Kidney tubule cell (primary cell): Measurements from ENCODE around the gene THAP3.
"Not testable (repeated sequence)": the region's sequence is repeated elsewhere in the genome, so short reads cannot be mapped to it uniquely, and the experiment has no call there.

Source experiments
- DNase-seq: peaks from one replicate; pipeline ENCODE4 v3.0.0-alpha.2; 2018; ENCODE audit warnings: low spot score

The THAP3 gene

DNA sequence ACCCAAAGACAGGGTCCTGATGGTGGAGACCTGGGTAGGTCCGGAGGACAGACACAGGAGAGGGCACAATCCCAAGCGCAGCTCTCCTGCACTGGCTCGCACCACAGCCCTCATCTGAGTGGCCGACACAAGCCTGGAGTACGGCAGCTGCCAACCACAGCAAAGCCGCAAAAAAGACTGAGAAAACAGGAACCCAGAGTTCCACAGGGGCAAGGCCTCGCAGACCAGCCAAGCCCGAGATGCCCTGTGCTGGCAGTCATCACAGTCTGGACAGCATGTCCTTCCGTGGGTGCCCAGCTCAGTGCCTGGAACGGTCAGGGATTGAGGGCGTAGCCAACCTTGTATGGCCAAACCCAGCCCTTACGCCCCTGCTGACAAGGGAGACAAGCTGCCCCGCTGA is 33.4 kb upstream of the THAP3 start:
- no peak for DNase-seq

DNA sequence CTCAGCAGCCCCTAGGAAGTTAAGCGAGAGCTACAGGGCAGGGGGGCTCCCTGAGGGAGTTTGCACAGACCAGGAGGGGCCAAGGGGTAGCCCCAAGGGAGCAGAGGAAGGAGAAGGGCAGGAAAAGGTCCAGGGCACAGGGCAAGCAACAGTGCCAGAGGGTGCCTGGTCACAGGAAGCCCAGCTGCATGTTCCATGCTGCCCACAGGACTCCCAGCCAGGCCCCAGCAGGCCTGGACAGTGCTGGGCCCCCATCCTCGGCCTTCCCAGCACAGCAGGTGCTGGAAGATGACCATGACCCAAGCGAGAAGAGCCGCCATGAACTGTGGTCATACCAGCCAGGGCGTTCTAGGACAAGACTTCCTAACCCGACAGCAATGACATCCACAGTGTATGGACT is 33.0 kb upstream of the THAP3 start:
- no peak for DNase-seq

DNA sequence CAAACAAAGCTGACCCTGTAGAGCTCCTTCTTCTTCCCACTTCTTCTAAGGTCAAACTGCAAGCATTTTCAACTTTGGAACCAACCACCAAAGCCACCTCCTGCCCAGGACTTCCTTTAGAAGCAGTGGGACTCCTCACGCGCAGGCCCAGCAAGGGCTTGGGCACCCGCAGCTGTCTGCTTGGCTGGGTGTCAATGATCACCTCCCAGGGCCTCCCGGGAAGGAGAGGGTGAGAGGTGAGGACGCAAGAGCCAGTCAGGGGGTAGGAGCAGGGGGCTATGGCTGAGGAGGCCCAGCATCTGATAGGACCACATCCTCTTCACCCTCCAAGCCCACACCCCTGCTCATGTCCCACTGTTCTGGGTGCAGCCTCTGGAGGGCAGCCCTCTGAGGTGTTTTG is 32.2 kb upstream of the THAP3 start:
- DNase-seq, result no peak

- DNase-seq, result no peak
Measured at GRCh38 chr1:6592865-6593593, 31.6 kb upstream of the THAP3 start.

DNA sequence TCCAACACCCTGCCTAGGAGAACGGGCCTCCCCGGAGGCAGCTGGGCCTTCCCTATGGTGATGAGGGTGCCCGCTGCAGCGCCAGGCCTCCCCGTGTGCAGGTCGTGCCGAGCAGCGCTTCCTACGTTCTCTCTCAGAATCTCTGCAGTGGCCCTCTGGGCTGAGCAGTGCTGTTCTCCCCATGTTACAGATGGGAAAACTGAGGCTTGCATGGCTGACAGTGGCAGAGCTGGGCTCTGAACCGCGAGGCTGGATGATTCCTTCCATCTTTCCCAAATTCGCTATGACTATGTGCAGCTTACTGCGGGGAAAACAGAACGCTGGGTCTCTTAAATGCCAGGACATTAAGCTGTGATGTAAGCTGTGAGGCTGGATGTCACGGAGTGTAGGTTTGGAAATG is 30.9 kb upstream of the THAP3 start:
- no peak for DNase-seq

DNA sequence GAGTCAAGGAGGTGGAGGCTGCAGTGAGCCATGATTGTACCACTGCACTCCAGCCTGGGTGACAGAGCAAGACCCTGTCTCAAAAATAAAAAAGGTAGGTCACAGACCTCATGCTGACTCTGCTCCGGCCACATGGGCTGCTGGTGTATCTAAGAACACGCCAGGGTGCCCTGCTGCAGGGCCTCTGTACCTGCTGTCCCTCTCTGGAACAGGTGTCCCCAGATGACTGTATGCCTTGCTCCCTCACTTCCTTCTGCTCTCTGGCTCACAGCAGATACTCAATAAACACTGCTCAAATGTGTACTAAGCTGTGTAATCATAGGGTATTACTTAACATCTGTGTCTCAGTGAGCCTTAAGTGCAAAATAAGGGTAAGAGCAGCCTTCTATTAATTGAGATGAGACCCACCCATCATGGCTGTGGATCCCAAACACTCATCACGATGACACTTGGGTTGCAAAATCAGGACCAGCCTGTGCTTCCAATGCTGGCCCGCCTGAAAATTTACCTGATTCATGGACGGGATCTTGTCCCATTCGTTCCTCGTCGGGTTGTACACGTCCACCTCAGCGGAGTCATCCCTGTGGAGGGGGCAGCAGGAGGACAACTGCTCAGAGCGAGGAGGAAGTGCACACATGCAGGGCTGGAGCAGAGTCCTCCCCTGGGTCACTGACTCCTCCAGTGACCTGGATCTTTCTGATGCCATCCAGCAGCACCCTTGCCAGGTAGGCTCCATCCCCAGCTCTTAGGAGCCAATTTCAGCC is 29.5 kb upstream of the THAP3 start:
- no peak for DNase-seq

DNA sequence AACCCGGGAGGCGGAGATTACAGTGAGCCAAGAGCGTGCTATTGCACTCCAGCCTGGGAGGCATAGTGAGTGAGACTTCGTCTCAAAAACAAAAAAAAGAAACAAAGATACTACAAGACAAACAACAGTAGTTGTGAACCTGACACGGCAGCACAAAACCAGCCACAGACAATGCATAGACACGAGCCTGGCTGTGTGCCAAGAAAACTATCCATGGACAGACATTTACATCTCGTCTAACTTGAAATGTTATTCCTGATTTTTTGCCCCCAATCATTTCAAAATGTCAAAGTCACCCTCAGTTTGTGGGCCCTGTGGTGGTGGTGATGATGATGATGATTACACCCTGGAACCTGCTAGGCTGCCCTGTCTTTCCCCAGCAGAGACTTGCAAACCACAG is 28.3 kb upstream of the THAP3 start:
- no peak for DNase-seq

- DNase-seq, result no peak
Measured at GRCh38 chr1:6596886-6597776, 27.5 kb upstream of the THAP3 start.

DNA sequence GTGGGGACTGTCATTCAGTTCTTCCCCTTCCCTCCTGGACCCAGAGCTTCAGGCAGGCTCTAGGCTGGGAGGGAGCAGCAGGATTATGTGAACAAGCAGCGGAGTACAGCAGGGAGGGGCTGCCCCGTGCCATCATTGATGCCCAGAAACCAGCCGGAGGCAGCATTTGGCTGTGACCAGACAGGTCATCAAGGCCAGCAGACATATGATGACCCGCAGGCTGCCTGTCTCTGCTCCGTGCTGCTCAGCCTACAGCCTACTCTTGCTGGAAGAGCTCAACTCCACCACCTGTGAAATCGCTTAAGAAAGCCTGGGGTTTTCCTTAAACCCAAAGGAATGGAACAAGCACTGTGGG is 26.9 kb upstream of the THAP3 start:
- DNase-seq, result no peak

- DNase-seq, result peak; percentile 89
Measured at GRCh38 chr1:6599141-6599975, 25.3 kb upstream of the THAP3 start.

GRCh38 chr1:6599991-6600390 is 24.7 kb upstream of the THAP3 start:
- DNase-seq, result not testable (repeated sequence)

DNA sequence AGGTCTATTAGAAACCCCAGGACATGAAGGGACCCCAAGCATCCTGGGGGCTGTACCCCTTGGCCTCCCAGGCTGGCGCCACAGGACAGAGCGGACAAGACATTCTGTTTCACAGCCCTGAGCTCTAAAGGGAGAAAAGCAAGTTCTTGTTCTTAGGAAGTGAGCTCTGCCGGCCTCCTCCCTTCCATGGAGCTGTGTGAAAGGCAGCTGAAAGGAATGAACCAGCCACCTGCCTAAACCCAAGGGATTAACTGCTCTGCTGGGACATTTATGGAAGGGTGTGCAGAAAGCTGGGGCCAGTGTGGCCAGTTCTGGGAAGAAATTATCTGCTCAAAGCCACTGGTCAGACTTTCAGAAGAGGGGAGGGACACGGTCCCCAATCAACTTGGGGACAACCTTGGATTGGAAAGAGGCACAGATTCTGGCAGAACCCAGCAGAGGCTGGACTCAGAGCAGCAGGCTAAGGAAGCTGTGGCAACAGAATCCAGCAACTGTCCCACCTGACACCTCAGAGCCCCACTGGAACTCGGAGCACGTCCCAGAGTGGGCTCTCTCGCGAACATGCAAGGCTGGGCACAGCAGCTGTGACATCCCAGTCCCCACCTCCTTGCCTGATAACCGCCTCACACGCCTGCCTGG is 24.1 kb upstream of the THAP3 start:
- no peak for DNase-seq

DNA sequence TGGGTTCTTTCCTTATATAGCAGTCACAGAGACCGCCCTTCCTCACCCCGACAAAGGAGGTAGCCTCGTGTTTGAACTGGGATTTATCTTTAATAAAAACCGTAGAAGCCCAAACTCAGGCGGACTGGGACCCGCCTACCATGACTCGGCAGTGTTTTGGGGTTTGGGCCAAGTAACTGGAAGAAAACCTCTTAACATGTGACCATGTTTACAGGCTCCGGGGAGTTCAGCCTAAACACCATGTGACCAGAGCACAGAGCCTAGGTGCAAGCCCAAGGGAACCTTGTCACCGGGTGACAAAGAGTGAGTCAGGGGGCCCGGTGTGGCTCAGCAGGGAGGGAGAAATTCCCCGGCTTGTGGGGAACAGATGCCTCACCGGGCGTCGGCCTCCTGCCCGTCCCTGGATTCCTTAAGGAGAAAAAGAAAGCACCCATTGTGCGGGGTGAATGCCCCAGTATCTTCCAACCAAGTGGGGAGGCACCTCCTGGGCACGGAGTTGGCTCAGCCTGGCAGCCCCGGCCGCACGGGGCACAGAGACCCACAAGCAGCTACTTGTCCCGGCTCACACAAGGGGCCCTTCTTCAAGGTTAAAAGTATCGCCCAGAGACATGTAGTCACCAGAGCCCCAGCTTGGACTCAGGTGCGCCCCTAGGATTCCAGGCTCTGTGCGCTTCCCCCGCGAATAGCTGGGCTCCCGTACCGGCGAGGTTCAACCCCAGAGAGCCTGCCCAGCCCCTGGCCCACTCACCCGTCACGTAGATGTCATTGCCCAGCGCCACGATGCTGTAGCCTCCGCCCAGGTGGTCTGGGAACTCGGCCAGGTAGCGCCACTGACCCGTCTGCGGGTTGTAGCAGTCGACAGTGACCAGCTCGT is 23.4 kb upstream of the THAP3 start:
- DNase-seq, result peak; percentile 99

DNA sequence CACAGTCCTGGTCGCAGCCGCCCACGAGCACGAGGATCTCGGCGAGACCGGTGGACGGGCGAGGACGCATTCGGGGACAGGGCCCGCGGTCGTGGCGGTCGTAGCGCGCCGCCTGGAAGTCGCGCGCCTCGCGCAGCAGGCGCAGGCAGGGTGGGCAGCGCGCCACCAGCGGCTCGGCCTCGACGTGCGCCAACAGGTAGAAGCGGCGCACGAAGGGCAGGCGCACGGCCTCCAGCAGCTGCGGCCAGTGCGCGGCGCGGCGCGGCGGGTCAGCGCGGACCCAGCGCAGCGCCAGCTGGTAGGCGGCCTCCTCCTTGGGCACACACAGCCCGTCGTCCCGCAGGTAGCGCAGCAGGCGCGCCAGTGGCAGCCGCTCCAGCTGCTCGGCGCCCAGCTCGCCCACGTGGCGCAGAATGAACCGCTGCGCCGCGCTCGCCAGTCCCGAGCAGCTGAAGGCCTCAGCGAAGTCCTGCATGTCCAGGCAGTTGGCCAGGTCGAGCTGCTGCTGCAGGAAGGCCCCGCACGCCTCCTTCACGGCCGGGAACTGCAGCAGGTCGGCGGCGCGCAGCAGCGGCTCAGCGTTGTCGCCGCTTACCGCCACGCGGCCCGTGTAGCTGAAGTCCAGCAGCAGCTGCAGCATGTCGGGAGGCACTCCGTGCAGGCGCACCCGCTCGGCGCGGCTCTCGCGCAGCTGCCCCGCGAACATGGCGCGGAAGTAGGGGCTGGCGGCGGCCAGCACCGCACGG is 22.6 kb upstream of the THAP3 start:
- peak; percentile 44 for DNase-seq

DNA sequence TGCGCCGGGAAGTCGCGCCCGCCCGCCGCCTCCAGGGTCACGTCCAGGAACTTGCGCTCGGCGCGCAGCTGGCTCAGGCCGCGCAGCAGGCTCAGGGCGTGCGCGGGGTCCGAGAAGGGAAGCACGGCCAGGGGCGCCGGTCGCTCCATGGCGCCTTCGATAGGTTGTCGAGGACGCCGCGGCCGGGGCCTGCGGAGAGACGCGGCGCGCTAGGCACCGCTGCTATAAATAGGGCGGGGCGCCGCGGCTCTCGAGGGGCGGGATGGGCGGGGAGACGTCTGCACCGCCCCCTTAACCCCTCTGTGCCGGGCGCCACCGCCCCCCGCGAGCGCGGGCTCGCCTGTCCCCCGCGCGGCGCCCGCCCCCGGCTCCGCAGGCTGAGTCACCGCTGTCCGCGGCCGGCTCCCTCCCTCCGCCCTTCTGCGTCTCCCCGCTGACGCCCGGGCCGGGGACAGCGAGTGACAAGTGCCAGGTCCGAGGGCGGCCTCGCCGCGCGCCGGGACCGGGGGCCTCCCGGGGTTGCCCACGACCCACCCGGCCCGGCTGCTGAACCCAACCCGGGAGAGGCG is 21.9 kb upstream of the THAP3 start, which contains the start of gene KLHL21:
Gene KLHL21, minus strand, starts transcription at position 201 of the 569 bp plus-strand sequence. Its CDS starts 52 bp downstream, at position 149.
- DNase-seq, result peak; percentile 94

DNA sequence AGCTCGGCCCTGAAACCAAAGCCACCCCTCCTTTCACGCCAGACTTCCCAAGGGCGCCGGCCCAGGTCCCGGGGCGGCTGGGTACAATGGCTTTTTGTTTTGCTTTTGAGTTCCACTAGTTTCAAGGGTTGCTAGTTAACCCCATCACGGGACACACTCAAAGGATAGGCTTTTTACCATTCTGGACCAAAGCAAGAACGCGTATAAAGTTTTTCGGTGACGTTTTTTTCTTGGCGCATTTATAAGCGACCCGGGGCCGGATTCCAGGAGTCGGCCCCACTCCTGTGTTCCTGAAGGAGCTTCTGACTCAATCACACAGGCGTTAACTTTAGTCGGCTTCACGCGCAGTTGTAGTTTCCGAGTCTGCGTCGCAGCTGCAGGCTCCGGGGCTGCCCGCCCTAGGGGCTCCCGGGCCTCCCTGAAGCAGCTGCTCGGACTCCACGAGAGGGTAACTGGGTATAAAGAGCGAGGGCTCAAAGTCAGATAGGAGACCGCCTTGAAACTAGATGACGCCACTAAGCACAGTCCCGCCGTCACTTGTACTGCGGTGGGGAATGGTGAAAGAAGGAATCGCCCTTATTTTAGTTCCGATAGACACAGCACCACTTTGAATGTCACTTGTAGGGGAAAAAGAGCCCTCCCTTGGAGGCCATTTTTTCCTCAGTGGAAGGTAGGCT is 21.3 kb upstream of the THAP3 start:
- DNase-seq, result peak; percentile 75

- DNase-seq, result peak; percentile 74
Measured at GRCh38 chr1:6603915-6604558, 20.6 kb upstream of the THAP3 start.
